WTC11 (cell line): ENCODE results near the gene HJV.
"Not testable (repeated sequence)": the region's sequence is repeated elsewhere in the genome, so short reads cannot be mapped to it uniquely, and the experiment has no call there.

Experiments used
- ARID4B ChIP-seq: sonication (generic); formaldehyde crosslinking; IDR thresholded peaks from 2 replicates; pipeline ENCODE4 v1.8.0; 2023; ENCODE audit warnings: missing genetic modification reagents, mild to moderate bottlenecking, borderline replicate concordance
- ATF3 ChIP-seq: sonication (generic); formaldehyde crosslinking; conservative IDR thresholded peaks from 2 replicates; pipeline ENCODE4 v1.8.1; 2022; ENCODE audit warnings: mild to moderate bottlenecking, missing genetic modification reagents
- ATF6 ChIP-seq: sonication (generic); formaldehyde crosslinking; IDR thresholded peaks from 2 replicates; pipeline ENCODE4 v1.8.1; 2023; ENCODE audit warnings: mild to moderate bottlenecking, missing genetic modification reagents
- CREM ChIP-seq: sonication (generic); formaldehyde crosslinking; IDR thresholded peaks from 2 replicates; pipeline ENCODE4 v1.8.1; 2022; ENCODE audit warnings: mild to moderate bottlenecking, missing genetic modification reagents, moderate library complexity
- CTCF ChIP-seq: fragments of 200-600 bp; IDR thresholded peaks from 2 replicates; pipeline ENCODE4 v1.8.0; 2022; ENCODE audit warnings: antibody characterized with exemption
- RELA ChIP-seq: sonication (generic); formaldehyde crosslinking; IDR thresholded peaks from 2 replicates; pipeline ENCODE4 v1.8.1; 2022; ENCODE audit warnings: missing genetic modification reagents, mild to moderate bottlenecking, borderline replicate concordance
- STAT6 ChIP-seq: sonication (generic); formaldehyde crosslinking; conservative IDR thresholded peaks from 2 replicates; pipeline ENCODE4 v1.8.1; 2023; ENCODE audit warnings: mild to moderate bottlenecking, low read depth, missing genetic modification reagents, moderate library complexity
- ZBTB21 ChIP-seq: sonication (generic); formaldehyde crosslinking; IDR thresholded peaks from 2 replicates; pipeline ENCODE4 v1.8.1; 2023; ENCODE audit warnings: mild to moderate bottlenecking, missing genetic modification reagents, borderline replicate concordance
- ZNF317 ChIP-seq: sonication (generic); formaldehyde crosslinking; IDR thresholded peaks from 2 replicates; pipeline ENCODE4 v1.8.1; 2023; ENCODE audit warnings: low read depth, mild to moderate bottlenecking, moderate library complexity, missing genetic modification reagents, borderline replicate concordance

- not testable (repeated sequence) for TF ChIP-seq CTCF; ZNF317; CREM; ZBTB21 (CRISPR knock-in tag); RELA (CRISPR knock-in tag); ARID4B; STAT6; ATF6 (CRISPR knock-in tag); ATF3 (CRISPR knock-in tag)
Measured at GRCh38 chr1:146048514-146049115, 27.1 kb upstream of the HJV start.
